ENCODE measurements around the gene TIMM13. TPM values are rescaled to one million over a fixed set of nuclear protein-coding genes. Genes with fewer than 3 reads are reported as not detected.

TIMM13 gene
- total RNA-seq, 4 donors from 2014 or later: 15.8 to 33.7 (median 24.7) TPM

DNA sequence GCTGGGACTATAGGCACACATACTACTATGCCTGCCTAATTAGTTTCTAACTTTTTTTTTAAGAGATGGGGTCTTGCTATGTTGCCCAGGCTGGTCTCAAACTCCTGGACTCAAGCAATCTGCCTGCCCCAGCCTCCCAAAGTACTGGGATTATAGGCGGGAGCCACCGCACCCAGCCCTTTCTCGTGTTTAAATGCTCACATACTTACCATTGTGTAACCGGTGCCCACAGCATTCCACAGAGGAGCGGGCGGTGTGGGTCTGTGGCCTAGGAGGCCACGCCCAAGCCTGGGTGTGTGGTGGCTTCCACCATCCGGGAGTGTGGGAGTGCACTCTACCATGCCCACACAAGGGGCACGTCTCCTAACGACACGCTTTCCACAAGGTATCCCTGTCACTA lies 21.6 kb upstream of the TIMM13 start:
- TF ChIP-seq, protein P1, sequence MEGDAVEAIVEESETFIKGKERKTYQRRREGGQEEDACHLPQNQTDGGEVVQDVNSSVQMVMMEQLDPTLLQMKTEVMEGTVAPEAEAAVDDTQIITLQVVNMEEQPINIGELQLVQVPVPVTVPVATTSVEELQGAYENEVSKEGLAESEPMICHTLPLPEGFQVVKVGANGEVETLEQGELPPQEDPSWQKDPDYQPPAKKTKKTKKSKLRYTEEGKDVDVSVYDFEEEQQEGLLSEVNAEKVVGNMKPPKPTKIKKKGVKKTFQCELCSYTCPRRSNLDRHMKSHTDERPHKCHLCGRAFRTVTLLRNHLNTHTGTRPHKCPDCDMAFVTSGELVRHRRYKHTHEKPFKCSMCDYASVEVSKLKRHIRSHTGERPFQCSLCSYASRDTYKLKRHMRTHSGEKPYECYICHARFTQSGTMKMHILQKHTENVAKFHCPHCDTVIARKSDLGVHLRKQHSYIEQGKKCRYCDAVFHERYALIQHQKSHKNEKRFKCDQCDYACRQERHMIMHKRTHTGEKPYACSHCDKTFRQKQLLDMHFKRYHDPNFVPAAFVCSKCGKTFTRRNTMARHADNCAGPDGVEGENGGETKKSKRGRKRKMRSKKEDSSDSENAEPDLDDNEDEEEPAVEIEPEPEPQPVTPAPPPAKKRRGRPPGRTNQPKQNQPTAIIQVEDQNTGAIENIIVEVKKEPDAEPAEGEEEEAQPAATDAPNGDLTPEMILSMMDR (IDR thresholded peaks at IDR 0.05; ENCODE audit: low read depth): no peak

- TF ChIP-seq, protein P1 (IDR thresholded peaks at IDR 0.05; ENCODE audit: low read depth): no peak
These were observed 19.0 kb upstream of the TIMM13 start for GRCh38 chr19:2446381-2446780.

- TF ChIP-seq, protein P1 (IDR thresholded peaks at IDR 0.05; ENCODE audit: low read depth): no peak
These were observed 17.0 kb upstream of the TIMM13 start for GRCh38 chr19:2444251-2445002.

- TF ChIP-seq, protein P1 (IDR thresholded peaks at IDR 0.05; ENCODE audit: low read depth): no peak
These were observed 16.4 kb upstream of the TIMM13 start for GRCh38 chr19:2443785-2444182.

DNA sequence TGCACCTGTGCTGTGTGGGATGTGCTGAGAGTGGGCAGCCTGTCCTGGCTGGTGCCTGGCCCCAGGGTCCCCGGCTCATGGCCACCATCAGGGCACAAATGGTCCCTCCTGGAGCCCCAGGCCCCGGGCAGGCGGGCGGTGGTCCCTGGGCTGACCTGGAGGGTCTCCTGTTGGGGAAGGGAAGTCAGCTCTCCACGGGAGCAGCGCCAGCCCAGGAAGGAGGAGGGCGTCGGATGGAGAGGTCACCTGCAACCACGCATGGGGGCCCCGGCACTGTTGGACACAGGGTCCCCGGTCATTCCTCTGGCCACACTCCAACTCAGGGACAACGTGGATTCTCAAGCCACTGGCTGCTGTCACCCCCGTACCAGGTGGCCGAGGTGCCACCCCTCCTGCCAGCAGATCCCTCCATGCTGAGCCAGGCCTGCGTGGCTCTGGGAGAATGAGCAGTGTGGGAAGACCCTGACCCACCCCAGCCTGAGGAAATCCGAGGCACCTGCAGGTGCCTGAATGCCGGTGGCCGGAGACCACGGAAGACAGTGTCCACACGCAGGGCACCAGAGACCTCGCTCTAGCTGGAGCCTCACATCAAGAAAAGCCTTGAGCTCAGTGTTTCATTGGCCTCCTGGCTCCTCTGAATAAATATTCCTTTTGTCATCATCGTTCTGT lies 15.9 kb upstream of the TIMM13 start:
- TF ChIP-seq, protein P1 (IDR thresholded peaks at IDR 0.05; ENCODE audit: low read depth): no peak

GRCh38 chr19:2441096-2441752 lies 13.8 kb upstream of the TIMM13 start:
- TF ChIP-seq, protein P1 (IDR thresholded peaks at IDR 0.05; ENCODE audit: low read depth): no peak

DNA sequence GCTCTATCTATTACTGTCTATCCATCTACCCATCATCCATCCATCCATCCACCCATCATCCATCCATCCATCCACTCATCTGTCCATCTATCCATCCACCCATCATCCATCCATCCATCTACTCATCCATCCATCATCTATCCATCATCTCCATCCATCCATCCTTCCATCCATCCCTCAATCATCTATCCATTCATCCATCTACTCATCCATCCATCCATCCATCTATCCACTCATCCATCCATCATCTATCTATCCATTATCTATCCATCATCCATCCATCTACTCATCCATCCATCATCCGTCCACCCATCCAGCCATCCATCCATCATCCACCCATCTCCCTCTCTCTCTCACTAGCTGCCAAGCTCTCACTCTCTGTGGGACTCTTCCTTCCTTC lies 13.1 kb upstream of the TIMM13 start:
- TF ChIP-seq, protein P1 (IDR thresholded peaks at IDR 0.05; ENCODE audit: low read depth): no peak
